ENCODE data around the gene PLEKHA8.

Gene PLEKHA8

DNA sequence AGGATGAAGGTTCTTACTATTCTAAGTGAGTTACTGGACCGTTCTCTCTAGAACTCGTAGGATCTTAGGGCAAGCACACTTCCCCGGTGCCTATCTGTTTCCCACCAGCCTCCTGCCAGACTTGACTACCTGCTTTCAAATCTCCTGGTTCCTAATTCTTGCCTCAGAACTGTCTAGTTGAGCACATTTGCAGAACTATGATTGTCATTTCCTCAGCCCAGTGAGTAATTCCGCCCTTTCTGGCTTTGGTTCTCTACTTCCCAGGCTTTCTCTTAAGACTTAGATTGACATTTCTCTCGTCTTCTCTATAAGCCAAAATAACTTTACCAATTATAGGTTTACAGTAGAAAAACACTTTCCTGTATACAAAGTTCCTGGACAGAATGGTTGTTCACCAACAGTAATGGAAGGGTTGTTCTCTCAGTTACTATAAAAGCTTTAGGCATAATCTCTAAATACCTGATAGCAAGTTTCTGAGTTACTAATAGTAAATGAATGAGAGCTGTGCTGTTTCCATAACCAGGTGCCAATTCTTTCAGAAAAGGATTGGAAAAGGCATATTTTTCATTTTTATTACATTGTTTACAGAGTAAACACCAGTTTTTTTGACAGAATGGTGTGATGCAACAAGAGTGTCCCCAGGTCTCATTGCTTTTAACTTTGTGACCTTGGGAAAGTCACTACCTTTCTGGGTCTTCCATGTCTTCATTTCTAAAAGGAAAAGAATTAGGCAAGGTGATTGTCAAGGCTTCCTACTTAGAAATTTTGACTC lies 41.1 kb downstream of the PLEKHA8 start:
- H3K27ac Mint-ChIP-seq, result no peak overlapping the region
- H3K4me1 Mint-ChIP-seq, result no peaks in the 10 kb centered on the region
- no peaks in the 10 kb centered on the region for H3K27me3 Mint-ChIP-seq
- no peaks in the 10 kb centered on the region for H3K9me3 Mint-ChIP-seq
- no peak overlapping the region for H3K4me3 Mint-ChIP-seq
- H3K36me3 Mint-ChIP-seq, result peaks cover 6% of the 10 kb centered on the region

- Mint-ChIP-seq H3K4me1 (no peaks in the 10 kb centered on the region), H3K9me3 (no peaks in the 10 kb centered on the region), H3K4me3 (no peak overlapping the region), H3K27me3 (no peaks in the 10 kb centered on the region), H3K27ac (no peak overlapping the region), H3K36me3 (peaks cover 6% of the 10 kb centered on the region)
These were observed 41.8 kb downstream of the PLEKHA8 start for GRCh38 chr7:30070052-30070451.

- Mint-ChIP-seq H3K36me3 (peaks cover 4% of the 10 kb centered on the region), H3K4me3 (no peak overlapping the region)
These were observed 44.5 kb downstream of the PLEKHA8 start for GRCh38 chr7:30072735-30073134.

GRCh38 chr7:30074422-30075030 lies 46.3 kb downstream of the PLEKHA8 start:
- no peaks in the 10 kb centered on the region for H3K27me3 Mint-ChIP-seq
- H3K4me1 Mint-ChIP-seq, result no peaks in the 10 kb centered on the region
- no peaks in the 10 kb centered on the region for H3K9me3 Mint-ChIP-seq
- H3K27ac Mint-ChIP-seq, result no peak overlapping the region
- no peak overlapping the region for H3K4me3 Mint-ChIP-seq
- H3K36me3 Mint-ChIP-seq, result peaks cover 11% of the 10 kb centered on the region

More at GRCh38 chr7:30072735-30073134, 44.5 kb downstream of the PLEKHA8 start:
- H3K27ac Mint-ChIP-seq, result no peak overlapping the region
- no peaks in the 10 kb centered on the region for H3K9me3 Mint-ChIP-seq
- no peaks in the 10 kb centered on the region for H3K27me3 Mint-ChIP-seq
- no peaks in the 10 kb centered on the region for H3K4me1 Mint-ChIP-seq

DNA sequence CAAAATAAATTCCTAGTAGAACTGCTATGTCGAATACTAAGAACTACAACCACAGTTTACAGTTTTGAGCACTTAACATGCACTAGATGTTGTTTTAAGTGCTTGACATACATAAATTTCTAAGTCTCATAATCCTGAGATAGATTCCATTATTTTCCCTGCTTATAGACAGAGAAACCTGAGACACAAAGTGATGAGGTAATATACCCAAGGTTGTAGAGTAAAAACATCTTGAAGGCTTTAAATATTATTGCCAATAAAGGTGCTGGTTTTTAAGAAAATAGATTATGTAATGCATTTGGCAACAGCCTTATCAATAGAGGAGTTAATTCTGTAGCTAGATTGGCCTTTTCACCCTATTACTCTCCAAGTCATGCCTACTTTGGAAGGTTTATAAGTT lies 48.2 kb downstream of the PLEKHA8 start:
- Mint-ChIP-seq H3K4me3 (no peak overlapping the region), H3K36me3 (peaks cover 9% of the 10 kb centered on the region), H3K27ac (no peak overlapping the region), H3K9me3 (no peaks in the 10 kb centered on the region), H3K27me3 (no peaks in the 10 kb centered on the region), H3K4me1 (no peaks in the 10 kb centered on the region)

GRCh38 chr7:30078280-30078679 lies 50.1 kb downstream of the PLEKHA8 start:
- H3K4me1 Mint-ChIP-seq, result no peaks in the 10 kb centered on the region
- no peak overlapping the region for H3K4me3 Mint-ChIP-seq
- H3K9me3 Mint-ChIP-seq, result no peaks in the 10 kb centered on the region
- H3K27ac Mint-ChIP-seq, result no peak overlapping the region
- H3K36me3 Mint-ChIP-seq, result peaks cover 10% of the 10 kb centered on the region
- H3K27me3 Mint-ChIP-seq, result no peaks in the 10 kb centered on the region

DNA sequence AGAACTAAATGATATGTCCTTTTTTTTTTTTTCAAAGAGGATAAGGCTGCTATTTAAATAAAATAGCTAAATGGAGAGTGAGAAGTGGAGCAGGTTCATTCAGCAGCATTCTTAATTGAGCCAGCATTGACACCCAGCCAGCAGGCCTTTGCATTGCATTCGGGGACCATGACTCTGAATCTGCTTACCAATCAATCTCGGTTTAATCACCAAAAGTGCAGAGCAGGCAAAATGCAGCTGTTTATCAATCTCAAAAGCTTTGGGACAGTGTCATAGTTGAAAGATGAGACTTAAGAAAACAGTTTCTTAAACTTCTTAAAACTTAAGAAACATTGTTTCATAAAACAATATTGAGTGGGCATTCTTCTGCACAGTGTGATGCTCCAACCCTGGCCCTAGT lies 51.7 kb downstream of the PLEKHA8 start:
- Mint-ChIP-seq H3K9me3 (no peaks in the 10 kb centered on the region), H3K27ac (no peak overlapping the region), H3K27me3 (no peaks in the 10 kb centered on the region), H3K4me3 (no peak overlapping the region), H3K36me3 (peaks cover 10% of the 10 kb centered on the region), H3K4me1 (no peaks in the 10 kb centered on the region)

DNA sequence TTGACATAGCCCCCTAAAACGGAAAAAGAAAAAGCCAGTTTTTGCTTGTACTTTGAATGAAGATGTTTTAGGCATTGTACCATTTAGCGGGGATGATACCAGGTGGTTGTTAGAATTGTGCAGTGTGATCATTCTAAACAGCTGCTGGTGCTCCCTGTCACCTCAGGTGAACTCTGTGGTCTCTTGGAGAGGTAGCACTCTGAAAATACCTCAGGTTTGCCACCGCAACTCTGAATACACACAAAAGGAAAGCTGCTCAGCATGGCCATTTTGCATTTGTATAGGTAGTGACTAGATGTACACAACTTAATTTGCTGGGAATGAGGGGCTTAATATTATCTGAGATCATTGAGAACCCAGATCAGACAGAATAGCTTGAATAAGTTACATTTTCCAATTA lies 52.6 kb downstream of the PLEKHA8 start:
- no peaks in the 10 kb centered on the region for H3K4me1 Mint-ChIP-seq
- peaks cover 10% of the 10 kb centered on the region for H3K36me3 Mint-ChIP-seq
- H3K9me3 Mint-ChIP-seq, result no peaks in the 10 kb centered on the region
- no peak overlapping the region for H3K27ac Mint-ChIP-seq
- no peak overlapping the region for H3K4me3 Mint-ChIP-seq
- no peaks in the 10 kb centered on the region for H3K27me3 Mint-ChIP-seq

- peaks cover 11% of the 10 kb centered on the region for H3K36me3 Mint-ChIP-seq
- no peak overlapping the region for H3K4me3 Mint-ChIP-seq
- no peaks in the 10 kb centered on the region for H3K9me3 Mint-ChIP-seq
- no peaks in the 10 kb centered on the region for H3K27me3 Mint-ChIP-seq
- no peak overlapping the region for H3K27ac Mint-ChIP-seq
- H3K4me1 Mint-ChIP-seq, result no peaks in the 10 kb centered on the region
These were observed 54.5 kb downstream of the PLEKHA8 start for GRCh38 chr7:30082686-30083085.

DNA sequence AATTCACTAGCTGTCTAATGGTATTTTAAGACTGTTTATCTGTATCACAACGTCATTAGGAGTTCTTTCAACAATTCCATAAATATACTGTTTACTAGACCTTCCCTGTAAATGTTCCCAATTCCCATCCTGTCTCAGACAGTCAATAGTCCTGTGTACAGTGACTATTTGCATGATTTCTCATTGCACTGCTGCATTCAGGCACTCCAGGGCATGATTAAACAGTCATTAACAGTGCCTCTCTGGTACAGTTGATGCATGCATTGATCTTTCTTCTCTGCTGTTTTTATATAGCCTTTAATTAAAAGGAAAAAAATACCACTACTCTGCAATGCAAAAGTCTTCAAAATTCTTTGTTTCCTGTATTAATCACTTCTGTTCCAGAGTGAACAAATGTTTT lies 55.1 kb downstream of the PLEKHA8 start:
- Mint-ChIP-seq H3K36me3 (peaks cover 11% of the 10 kb centered on the region), H3K9me3 (no peaks in the 10 kb centered on the region), H3K4me1 (no peaks in the 10 kb centered on the region)

GRCh38 chr7:30084212-30084611 lies 56.0 kb downstream of the PLEKHA8 start:
- no peaks in the 10 kb centered on the region for H3K9me3 Mint-ChIP-seq
- no peaks in the 10 kb centered on the region for H3K4me1 Mint-ChIP-seq
- no peak overlapping the region for H3K27ac Mint-ChIP-seq
- peaks cover 7% of the 10 kb centered on the region for H3K36me3 Mint-ChIP-seq
- H3K27me3 Mint-ChIP-seq, result no peaks in the 10 kb centered on the region
- H3K4me3 Mint-ChIP-seq, result no peak overlapping the region

More for the DNA sequence above, 55.1 kb downstream of the PLEKHA8 start:
- Mint-ChIP-seq H3K27ac (no peak overlapping the region), H3K27me3 (no peaks in the 10 kb centered on the region), H3K4me3 (no peak overlapping the region)

DNA sequence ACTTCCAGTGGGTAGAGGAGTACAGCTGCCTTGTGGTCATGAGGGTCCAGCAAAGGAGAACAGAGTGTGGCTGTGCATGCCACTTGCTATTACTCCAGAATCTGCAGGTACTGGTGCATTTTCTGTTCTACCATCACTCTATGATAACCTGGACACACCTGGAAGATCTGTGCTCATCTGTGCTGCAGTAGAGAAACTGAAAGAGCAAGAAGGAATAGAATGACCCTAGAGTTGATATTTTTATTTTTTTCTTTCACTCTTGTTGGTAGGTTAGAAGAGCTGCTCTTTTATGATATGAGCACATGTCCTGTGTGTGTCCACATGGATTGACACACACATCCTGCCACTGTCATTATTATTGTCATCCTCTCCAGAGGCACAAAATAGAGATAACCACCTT lies 58.3 kb downstream of the PLEKHA8 start:
- H3K4me1 Mint-ChIP-seq, result no peaks in the 10 kb centered on the region
- H3K27ac Mint-ChIP-seq, result no peak overlapping the region
- no peaks in the 10 kb centered on the region for H3K27me3 Mint-ChIP-seq
- peaks cover 7% of the 10 kb centered on the region for H3K36me3 Mint-ChIP-seq
- no peak overlapping the region for H3K4me3 Mint-ChIP-seq
- H3K9me3 Mint-ChIP-seq, result no peaks in the 10 kb centered on the region

- Mint-ChIP-seq H3K27ac (no peak overlapping the region), H3K9me3 (no peaks in the 10 kb centered on the region), H3K36me3 (peaks cover 7% of the 10 kb centered on the region), H3K4me3 (no peak overlapping the region), H3K4me1 (no peaks in the 10 kb centered on the region), H3K27me3 (no peaks in the 10 kb centered on the region)
These were observed 59.2 kb downstream of the PLEKHA8 start for GRCh38 chr7:30087371-30087770.

DNA sequence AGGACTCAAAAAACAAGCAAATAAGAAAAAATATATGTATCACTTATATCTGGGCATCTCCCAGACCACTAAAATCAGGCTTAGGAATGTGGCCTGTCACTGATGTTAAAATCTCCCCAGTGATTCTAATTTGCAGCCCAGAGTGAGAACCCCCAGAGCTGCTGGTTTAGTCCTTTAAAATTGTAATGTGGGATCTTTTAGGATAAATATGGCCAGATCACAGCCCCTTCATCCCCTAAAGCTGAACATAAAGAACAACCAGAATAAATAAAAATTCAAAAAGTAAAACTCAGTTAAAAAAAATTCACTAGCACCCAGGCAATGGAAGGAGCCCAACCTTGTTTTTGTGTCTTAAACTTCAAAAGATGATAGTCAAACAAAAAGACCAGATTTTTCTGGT lies 60.1 kb downstream of the PLEKHA8 start:
- Mint-ChIP-seq H3K36me3 (peaks cover 7% of the 10 kb centered on the region), H3K27me3 (no peaks in the 10 kb centered on the region), H3K4me3 (no peak overlapping the region), H3K9me3 (no peaks in the 10 kb centered on the region), H3K27ac (no peak overlapping the region), H3K4me1 (no peaks in the 10 kb centered on the region)

- Mint-ChIP-seq H3K4me1 (no peaks in the 10 kb centered on the region), H3K27me3 (no peaks in the 10 kb centered on the region), H3K4me3 (no peak overlapping the region), H3K9me3 (no peaks in the 10 kb centered on the region), H3K27ac (no peak overlapping the region), H3K36me3 (peaks cover 9% of the 10 kb centered on the region)
These were observed 61.9 kb downstream of the PLEKHA8 start for GRCh38 chr7:30090111-30090510.

GRCh38 chr7:30091491-30091912 lies 63.3 kb downstream of the PLEKHA8 start:
- H3K36me3 Mint-ChIP-seq, result peaks cover 9% of the 10 kb centered on the region
- no peaks in the 10 kb centered on the region for H3K4me1 Mint-ChIP-seq
- no peaks in the 10 kb centered on the region for H3K27me3 Mint-ChIP-seq
- no peak overlapping the region for H3K27ac Mint-ChIP-seq
- H3K9me3 Mint-ChIP-seq, result no peaks in the 10 kb centered on the region
- H3K4me3 Mint-ChIP-seq, result no peak overlapping the region

Data from activated naive CD4-positive, alpha-beta T cell treated with anti-CD3 and anti-CD28 coated beads, Interleukin-2, amount 50 U/mL, for 24 hours (primary cell).